ENCODE results near the gene FARP1.
"Not testable (repeated sequence)": the region's sequence is repeated elsewhere in the genome, so short reads cannot be mapped to it uniquely, and the experiment has no call there.

Gene FARP1

DNA sequence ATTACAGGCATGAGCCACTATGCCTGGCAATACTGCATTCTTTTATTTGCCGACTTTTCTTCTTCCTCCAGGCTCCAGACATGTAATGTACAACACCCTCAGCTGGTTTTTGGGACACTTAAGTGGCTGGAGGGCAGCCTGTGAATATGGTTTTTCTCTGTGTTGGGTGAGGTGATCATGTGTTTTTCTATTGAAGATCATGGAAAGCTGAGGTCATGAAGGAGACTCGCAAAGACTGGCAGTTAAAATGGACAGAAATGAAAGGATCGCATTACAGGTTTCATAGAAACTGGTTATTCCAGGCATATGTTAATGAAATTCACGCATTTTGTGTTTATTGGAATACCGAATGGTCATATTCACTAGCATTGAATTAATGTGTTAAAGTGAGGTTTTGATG is 119.4 kb downstream of the FARP1 start:
- no peak for DNase-seq (ENCODE audit: low read depth in 2 of 2)

DNA sequence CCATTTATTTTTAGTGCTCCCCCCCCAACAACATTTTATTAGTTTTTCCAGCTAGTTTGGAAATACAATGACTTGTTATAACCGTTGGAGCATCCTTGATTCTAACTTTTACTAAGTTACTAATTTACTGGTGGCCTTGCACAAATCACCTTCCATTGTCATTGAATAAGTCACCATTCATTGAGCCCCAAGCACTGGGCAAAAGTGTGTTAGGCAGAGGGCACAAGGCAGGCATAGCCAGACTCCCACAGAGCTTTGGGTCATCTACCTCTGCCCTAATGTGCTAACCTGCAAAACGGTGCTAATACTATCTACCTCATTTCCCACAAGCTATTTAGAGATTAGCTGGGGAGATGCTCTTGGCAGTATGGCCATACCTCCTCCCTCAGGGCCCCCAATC is 120.9 kb downstream of the FARP1 start:
- no peak for DNase-seq (ENCODE audit: low read depth in 2 of 2)

DNA sequence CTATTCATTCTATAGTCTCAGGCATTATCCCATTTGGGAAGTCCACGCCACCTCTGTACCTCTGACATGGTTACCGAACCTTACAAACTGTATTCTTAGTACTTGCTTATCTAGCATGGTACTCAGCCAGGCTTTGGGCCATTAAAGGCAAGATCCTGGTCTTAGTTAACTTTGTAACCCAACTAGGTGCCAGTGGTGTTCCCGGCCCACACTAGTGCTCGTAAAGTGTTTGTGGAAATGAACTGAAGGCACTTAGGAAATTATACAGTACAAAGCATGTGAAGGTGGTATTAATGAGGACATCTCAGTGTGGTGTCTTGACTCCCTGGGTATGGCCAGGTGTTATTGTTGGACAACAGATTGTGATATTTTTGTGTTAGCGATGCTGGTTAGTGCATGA is 122.0 kb downstream of the FARP1 start:
- no peak for DNase-seq (ENCODE audit: low read depth in 2 of 2)

DNA sequence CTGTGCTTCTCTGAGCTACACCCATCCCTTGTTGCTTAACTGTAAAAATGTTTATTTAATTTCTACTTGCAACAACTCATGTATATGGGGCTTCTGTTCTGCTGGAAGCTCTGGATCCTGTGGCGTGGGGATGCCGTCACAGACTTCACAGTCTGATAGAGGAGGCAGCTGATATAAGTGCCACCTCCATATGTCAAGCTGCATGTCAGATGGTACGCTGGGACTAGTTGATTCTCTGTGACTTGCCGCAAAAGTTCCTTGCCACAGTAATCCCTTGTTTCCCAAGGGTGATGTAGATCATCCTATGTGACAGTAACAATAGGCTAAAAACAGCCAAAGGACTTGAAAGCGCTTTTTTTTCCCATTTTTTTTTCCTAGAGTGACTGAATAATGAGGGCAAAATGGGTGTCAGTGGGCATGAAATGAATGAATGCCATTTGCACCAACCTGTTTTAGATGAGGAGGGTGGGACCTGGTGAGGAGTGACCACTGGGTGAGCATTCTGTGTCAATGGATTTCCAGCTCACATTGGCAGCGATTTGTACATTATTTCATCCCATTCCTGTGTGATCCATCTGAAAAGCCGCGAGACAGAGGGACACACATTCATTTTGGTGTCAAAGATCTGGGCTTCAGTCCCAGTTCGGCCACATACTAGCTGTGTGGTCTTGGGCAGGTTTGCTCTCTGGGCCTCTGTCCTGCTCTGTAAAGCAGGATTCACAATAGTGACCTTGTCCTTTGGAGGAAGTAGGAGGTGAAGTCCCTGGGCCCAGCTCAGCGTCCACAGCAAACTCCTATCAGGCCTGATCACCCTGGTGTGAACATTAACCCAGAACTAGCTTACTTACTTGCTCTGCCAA is 123.0 kb downstream of the FARP1 start:
- no peak for DNase-seq (ENCODE audit: low read depth in 2 of 2)

DNA sequence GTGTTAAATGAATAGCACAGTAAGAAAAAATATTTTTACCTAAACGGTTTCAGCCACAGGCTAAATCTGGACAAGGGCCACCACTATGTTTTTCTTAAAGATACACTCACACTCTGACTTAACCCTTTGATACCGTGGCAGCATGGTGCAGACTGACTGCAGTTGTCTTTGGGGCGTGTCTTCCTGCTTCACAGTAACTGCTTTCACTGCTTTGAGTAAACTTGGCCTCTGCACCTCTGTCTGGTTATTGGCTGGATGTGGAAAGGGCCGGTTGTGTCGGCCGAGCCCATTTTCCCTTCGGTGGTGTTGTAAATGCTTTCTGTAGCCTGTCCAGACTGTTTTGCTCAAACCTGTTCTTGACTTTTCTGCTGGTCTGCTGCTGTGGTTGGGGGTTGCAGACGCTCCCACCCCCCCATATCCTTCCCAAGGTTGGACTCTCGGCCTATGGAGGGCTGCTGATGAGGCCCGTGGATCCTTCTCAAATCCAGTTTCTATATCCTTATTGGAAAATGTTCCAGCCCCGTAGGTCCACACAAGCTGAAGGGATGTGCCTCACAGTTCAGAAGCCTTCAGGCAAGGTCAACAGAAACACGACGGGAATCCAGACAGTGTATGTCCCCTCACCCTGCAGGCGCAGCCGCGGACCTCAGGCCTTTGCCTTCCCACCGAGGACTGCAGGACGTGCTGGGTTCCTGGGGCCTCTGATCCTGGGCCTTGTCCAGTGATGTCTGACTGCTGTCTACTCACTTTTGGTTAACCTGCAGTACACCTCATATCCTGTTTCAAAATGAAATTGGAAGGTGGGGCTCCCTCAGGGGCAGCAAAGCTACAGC is 124.4 kb downstream of the FARP1 start:
- DNase-seq (ENCODE audit: low read depth in 2 of 2): no peak

DNA sequence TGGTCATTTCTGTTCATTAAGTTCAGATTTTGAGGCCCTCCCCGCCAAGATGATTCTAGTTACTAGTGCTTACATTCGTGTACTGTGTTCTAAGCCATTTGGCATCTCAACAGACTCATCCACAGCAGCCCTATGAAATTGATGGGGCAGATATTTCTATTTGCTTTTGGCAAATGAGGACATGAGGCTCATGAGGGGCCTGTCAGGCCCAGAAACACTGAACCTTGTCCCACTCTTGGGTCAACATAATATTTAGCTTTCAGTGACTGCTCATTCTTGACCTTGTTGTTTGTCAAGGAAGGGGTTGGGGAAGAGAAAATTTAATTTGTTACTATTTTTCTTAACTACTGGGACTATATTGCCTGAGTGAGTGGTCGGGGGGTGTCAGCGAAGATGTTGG is 126.5 kb downstream of the FARP1 start:
- DNase-seq (ENCODE audit: low read depth in 2 of 2): no peak

DNA sequence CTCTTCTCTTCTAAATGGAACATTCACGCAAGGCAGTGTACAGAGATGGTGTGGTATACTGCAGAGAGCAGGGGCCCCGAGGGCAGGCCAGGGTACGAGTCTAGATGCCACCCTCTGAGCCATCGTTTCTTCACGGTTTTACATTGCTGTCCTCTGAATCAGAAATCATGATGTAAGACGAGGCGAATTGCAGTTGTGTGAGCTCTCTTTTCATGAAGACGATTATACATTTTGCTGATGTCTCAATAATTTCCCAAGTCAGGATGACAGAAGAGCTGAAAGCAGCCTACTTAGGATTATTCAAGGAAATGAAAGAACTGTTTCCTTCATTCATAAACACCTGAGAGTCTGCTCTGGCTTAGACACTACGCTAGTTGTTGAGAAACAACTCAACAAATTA is 127.9 kb downstream of the FARP1 start:
- no peak for DNase-seq (ENCODE audit: low read depth in 2 of 2)

DNA sequence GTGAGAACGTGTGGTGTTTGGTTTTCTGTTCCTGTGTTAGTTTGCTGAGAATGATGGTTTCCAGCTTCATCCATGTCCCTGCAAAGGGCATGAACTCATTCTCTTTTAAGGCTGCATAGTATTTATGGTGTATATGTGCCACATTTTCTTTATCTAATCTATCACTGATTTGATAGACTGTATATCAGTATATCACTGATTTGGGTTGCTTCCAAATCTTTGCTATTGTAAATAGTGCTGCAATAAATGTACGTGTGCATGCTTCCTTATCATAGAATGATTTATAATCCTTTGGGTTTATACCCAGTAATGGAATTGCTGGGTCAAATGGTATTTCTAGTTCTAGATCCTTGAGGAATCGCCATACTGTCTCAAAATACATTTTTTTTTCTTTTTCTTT is 128.8 kb downstream of the FARP1 start:
- not testable (repeated sequence) for DNase-seq (ENCODE audit: low read depth in 2 of 2)

DNA sequence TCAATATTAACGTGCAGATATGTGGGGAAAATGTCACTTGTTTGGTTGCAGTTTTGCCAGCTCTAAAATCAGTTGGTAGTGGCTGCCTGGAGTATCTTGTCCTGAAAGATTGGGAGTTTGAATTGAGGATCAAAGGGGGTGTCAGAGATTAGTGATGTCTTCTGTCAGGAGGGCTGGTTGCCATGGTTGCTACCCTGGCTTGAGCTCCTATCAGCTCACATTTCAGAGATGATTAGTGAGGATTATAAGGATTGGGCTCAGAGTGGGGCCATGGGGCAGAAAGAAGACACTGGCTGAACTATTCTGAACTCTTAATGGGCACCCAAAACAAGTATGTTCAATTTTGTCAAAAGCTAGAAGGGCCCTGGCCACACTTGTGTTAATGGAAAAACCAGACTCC is 129.7 kb downstream of the FARP1 start:
- DNase-seq (ENCODE audit: low read depth in 2 of 2): no peak

DNA sequence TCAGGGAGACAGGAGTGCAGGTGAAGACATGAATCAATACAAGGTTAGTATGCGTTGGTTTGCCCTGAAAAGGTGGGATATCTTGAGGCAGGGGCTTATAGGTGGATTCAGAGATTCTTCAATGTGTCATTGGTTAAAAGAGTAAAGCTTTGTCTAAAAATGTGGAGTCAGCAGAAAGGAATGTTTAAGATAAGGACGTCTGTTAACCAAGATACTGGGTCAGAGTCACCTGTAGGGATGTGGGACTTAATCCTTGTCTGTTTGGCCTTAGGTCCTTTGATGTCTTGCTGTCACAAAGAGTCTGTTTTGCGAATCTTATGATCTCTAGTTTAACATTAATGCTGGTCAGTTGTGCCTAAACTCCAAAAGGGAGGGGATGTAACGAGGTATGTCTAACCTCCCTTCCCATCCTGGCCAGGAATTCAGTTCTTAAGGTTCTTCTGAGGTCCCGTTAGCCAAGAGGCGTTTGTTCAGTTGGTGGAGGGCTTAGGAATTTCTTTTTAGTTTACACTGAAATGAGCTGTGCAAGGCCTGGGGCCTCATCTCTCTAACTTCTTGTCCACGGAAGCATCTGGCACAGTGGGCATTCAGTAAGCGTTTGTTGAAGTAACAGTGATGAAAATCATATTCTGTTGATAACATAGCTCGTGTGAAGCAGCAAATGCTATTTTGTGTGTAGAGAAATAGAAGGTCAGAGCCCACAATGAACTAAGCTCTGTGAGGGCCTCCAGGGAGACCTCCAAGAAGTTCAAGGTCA is 130.4 kb downstream of the FARP1 start:
- no peak for DNase-seq (ENCODE audit: low read depth in 2 of 2)

DNA sequence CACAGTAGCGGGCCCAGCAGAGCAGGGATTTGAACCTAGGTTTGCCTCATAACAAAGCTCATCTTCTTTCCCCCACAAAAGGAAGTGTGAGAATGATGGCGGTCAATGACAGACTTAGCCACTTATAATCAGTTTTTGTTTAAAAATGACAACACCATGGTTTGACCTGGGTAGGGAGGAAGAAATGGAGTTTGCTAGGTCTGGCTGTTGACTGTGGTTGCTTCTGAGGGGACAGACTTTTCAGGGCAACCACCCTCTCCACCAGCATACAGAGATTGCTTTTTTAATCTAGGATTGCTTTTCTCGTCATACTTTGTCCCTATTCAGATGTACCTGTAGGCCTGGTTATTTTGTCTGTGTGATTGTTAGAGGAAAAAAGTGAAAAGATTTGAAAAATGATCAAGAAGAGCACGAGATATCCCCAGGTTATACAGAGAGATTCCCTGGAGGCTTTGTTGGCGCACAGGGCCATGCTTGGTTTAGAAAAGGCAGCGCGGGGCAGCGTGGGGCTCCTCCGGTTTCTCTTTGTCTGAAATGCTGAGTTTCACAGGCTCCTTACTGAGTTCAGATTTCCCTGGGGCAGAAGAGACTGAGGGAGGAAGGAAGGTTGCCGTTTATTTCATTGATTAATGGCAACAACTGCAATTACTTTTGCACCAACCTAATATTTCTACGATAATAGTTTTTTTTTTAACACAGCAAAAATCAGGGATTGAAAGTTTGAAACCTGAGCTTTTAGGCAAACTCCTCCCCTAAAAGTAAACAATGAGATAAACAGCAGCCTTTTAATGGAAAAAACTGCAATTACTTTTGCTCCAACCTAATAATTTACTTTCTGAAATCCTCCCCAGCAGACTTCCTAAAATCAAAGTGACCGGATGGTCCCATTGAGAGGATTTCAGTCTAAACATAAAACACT is 131.2 kb downstream of the FARP1 start:
- DNase-seq (ENCODE audit: low read depth in 2 of 2): no peak

DNA sequence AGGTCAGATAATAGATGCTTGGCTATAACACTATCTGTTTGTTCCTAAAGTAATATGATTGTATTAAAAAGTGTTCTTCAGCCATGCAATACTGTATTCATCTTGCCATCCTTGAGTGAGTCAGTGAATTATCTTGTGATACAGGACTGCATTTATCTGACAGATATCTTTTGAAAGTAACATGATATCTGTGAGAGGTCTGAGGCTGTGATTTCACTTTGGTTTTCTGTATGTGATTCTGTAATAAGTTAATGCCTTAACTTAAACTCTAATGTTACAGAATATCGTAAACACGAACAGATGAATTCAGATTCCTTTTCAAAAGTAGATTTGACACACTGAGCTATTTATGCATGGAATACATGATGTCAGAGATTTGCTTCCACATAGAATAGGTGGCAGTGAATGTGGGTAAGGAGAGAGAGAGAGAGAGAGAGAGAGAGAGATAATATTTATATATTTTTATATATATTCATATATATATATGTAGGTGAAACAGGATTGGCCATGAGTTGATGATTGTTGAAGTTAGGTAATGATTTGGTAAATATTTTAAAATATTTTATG is 132.1 kb downstream of the FARP1 start:
- DNase-seq (ENCODE audit: low read depth in 2 of 2): no peak

DNA sequence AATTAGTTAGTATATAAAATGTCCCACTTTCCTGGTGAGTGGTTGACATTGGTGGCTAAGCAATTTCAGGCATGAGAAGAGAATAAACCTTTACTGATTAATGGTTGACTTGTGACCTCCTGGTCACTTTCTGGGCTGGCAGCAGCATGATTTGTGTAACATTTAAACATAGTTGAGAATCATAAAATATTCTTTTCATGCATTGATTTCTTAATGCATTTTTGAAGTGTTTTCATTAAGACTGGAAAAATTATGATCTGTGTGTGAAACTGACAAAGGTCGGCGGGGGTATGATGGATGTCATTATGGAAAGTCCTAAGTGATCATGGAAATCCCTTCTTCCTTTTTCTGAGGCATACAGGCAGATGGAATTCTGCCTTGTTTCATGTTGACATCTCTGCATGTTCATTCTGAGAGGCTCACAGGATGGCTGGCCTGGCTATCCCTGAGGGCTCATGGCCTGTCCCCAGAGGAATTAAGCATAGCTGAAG is 132.8 kb downstream of the FARP1 start:
- no peak for DNase-seq (ENCODE audit: low read depth in 2 of 2)

DNA sequence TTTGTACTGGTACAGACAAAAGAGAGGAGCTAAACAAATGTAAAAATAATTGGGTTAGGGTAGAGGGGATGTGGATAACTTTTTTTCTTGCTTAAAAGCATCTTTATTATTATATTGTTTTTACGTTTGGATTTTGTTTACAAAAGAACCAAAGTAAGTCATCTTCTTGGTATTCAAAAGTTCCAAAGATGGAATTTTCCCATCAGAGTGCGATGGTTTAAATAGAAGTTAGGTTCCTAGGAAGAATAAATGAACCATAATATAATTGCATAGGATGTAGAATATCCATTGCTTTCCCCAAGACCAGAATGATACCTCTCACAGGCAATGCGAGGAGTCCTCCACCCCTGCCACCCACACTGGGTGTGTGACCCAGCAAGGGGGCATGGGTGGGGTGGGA is 133.6 kb downstream of the FARP1 start:
- no peak for DNase-seq (ENCODE audit: low read depth in 2 of 2)

DNA sequence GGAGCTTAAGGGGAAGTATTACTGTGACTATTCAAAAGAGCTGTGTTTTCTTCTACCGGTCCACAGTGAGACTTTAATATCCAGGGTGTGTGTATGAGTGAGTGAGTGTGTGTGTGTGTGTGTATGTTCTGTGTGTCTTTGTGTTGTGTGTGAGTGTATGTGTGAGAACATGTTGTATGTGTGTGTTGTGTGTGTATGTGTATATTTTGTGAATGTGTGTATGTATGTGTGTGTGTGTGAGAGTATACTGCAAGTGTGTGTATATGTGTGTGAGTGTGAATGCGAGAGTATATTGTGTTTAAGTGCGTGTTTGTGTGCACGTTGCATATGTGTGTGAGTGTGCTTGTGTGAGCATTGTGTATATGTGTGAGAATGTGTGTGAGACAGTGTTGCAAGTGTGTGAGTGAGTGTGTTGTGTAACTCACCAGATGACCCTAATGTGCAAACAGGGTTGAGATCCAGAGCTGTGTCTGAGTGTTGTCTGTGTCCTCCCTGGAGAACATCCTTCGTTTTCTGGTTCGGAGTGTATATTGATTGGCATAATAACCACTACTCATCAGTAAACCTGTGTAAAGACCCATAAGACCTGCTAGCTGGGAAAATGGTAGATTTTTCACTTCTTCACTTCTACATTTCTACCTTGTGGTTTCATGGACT is 135.3 kb downstream of the FARP1 start:
- DNase-seq (ENCODE audit: low read depth in 2 of 2): no peak

DNA sequence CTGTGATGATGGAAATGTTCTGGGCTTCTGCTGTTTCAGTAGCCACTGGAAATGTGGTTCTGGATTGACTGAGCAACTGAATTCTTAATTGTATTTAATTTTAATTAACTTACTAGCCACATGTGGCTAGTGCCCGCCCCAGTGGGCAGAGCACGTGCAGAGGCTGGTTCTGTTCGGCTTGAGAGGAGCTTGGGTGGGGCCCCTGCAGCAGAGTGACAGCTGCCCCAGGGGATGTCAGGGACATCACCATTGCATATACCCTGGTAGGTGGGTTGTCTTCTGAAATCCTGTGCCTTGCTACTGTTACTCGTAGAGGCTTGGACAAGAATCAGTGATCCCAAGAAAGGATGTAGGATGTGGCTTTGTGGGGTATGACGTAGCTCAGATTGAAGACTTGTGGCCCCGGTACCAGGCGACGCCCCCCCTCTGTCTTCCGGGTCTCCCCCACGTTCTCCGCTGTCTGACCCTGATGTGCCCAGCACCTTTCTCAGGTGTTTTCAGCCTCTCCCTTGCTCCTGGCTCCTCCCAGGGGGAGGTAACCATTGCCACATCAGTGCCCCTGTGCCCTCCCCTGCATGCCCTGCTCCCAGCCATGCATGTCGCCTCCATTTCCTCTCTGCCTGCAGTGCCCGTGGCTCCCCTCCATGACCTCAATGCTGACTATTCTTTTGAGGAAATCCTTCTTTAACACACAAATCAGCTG is 136.7 kb downstream of the FARP1 start:
- DNase-seq (ENCODE audit: low read depth in 2 of 2): no peak

DNA sequence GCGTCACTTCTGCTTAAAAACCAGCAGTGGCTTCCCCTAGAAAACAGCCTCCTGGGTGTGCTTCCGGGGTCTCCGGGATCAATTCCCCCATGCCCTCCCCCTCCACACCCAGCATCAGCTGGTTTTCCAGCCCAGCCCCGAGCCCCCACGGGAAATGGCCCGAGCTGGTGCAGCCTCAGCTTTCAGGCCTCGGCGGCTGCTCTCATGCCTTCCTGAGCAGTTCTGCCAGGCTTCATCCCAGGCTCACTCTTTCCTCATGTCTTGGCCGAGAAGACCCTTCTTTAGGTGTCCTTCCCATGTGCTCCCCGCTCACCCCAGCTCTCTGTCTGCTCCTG is 137.2 kb downstream of the FARP1 start:
- DNase-seq (ENCODE audit: low read depth in 2 of 2): no peak

DNA sequence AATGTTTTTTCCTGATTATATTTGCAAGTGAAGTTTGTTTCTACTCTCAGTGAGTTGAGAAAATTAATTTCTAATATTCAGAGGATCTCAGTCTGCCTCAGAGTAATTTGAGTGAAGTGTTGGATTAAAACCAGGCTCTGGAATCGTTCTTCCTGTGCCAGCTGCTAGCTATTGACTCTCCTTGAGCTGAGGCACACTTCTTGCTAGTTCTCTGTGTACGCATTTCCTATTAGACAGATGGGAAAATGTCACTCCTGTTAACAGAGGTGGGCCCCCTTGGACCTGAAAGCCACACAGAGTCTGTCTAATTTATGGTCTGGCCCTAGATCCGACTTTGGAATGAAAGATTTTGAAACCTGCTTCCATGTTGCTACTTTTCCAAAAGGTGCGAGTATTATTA is 141.8 kb downstream of the FARP1 start:
- no peak for DNase-seq (ENCODE audit: low read depth in 2 of 2)

DNA sequence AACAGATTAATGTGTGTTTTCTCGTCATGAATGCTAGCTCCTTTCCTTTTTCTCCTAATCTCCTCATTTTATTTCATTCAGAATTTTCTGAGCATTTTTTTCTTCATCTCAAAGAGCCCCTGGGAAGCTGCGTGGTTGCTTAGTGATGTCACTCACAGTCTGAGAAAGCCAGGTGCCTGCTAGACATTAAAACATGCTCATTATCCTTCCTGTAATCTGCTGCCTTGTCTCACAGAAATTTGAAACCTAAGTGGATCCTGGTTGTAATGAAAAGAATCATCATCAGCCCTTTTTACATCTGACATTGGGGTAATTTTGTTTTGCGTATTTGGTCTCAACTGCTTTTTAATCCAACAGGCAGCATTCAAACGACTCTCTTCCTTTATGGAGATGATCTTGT is 142.4 kb downstream of the FARP1 start:
- no peak for DNase-seq (ENCODE audit: low read depth in 2 of 2)
